Neuronal stem cell (in vitro differentiated cells): ENCODE measurements around the gene TANK.
"Not testable (repeated sequence)": the region's sequence is repeated elsewhere in the genome, so short reads cannot be mapped to it uniquely, and the experiment has no call there.

ENCODE experiments used
- DNase-seq: peaks from one replicate; pipeline ENCODE4 v3.0.0-alpha.2; 2013; ENCODE audit warnings: low spot score
- H2AFZ ChIP-seq: one replicate; pipeline ENCODE4 v1.6.1; 2013; ENCODE audit warnings: mild to moderate bottlenecking, low read length, inconsistent platforms
- H2AK5ac ChIP-seq: 2 replicates; pipeline ENCODE4 v1.6.1; 2013; ENCODE audit warnings: low read depth, mild to moderate bottlenecking, inconsistent platforms, low read length, moderate library complexity, mixed read lengths
- H2BK120ac ChIP-seq: 2 replicates; pipeline ENCODE4 v1.6.1; 2013; ENCODE audit warnings: low read depth, mild to moderate bottlenecking, inconsistent platforms, low read length, moderate library complexity, mixed read lengths
- H2BK12ac ChIP-seq: one replicate; pipeline ENCODE4 v1.6.1; 2013; ENCODE audit warnings: low read length, inconsistent platforms
- H2BK15ac ChIP-seq: 2 replicates; pipeline ENCODE4 v1.6.1; 2013; ENCODE audit warnings: mild to moderate bottlenecking, low read length, inconsistent platforms, mixed read lengths
- H2BK5ac ChIP-seq: one replicate; pipeline ENCODE4 v1.6.1; 2013; ENCODE audit warnings: inconsistent platforms, mild to moderate bottlenecking, low read length, moderate library complexity
- H3K14ac ChIP-seq: one replicate; pipeline ENCODE4 v1.6.1; 2013; ENCODE audit warnings: low read length, inconsistent platforms
- H3K18ac ChIP-seq: 2 replicates; pipeline ENCODE4 v1.6.1; 2013; ENCODE audit warnings: low read length, inconsistent platforms
- H3K23ac ChIP-seq: 2 replicates; pipeline ENCODE4 v1.6.1; 2013; ENCODE audit warnings: low read depth, mild to moderate bottlenecking, mixed read lengths, low read length, inconsistent platforms; ENCODE audit not compliant: poor library complexity
- H3K27ac ChIP-seq: replicated peaks from 3 replicates; pipeline ENCODE4 v1.5.1; 2013; ENCODE audit warnings: low read length, inconsistent platforms
- H3K27me3 ChIP-seq, 3 experiments: 2 replicates each; pipeline ENCODE4 v1.6.1; 2013; ENCODE audit warnings: low read length in 3 of 3, mild to moderate bottlenecking in 2 of 3, inconsistent platforms in 1 of 3, low read depth in 1 of 3, mixed read lengths in 1 of 3, moderate library complexity in 1 of 3; ENCODE audit not compliant: control insufficient read depth in 3 of 3, insufficient read depth in 3 of 3
- H3K36me3 ChIP-seq, 2 donors: replicated peaks in 1 of 2; 2 replicates each; pipeline ENCODE4 v1.6.1; 2013; ENCODE audit warnings: low read length in 2 of 2; ENCODE audit not compliant: control insufficient read depth in 2 of 2, insufficient read depth in 2 of 2
- H3K4ac ChIP-seq: 2 replicates; pipeline ENCODE4 v1.6.1; 2013; ENCODE audit warnings: inconsistent platforms, mild to moderate bottlenecking, low read length, moderate library complexity
- H3K4me1 ChIP-seq, 2 donors: 1 replicate in 1 of 2; 2 replicates in 1 of 2; pipeline ENCODE4 v1.6.1; 2013; ENCODE audit warnings: low read length in 2 of 2, low read depth in 1 of 2; ENCODE audit not compliant: control insufficient read depth in 2 of 2, insufficient read depth in 1 of 2
- H3K4me2 ChIP-seq: one replicate; pipeline ENCODE4 v1.6.1; 2013; ENCODE audit warnings: mild to moderate bottlenecking, low read length, inconsistent platforms; ENCODE audit not compliant: insufficient read depth, poor library complexity, severe bottlenecking
- H3K4me3 ChIP-seq, 2 donors: 2 replicates each; pipeline ENCODE4 v1.5.1; 2013; ENCODE audit warnings: low read length in 2 of 2, mild to moderate bottlenecking in 2 of 2, inconsistent platforms in 1 of 2, moderate library complexity in 1 of 2
- H3K79me1 ChIP-seq: one replicate; pipeline ENCODE4 v1.6.1; 2013; ENCODE audit warnings: low read depth, mild to moderate bottlenecking, inconsistent platforms, low read length, moderate library complexity
- H3K9ac ChIP-seq: one replicate; pipeline ENCODE4 v1.6.1; 2013; ENCODE audit warnings: mild to moderate bottlenecking, low read depth, low read length, inconsistent platforms; ENCODE audit not compliant: poor library complexity
- H3K9me3 ChIP-seq, 2 donors: replicated peaks in 1 of 2; 2 replicates each; pipeline versions ENCODE3 to v1.6.1; 2013; ENCODE audit warnings: low read length in 2 of 2, mild to moderate bottlenecking in 2 of 2, inconsistent platforms in 1 of 2, low read depth in 1 of 2, mixed read lengths in 1 of 2, moderate library complexity in 1 of 2; ENCODE audit not compliant: control insufficient read depth in 2 of 2, insufficient read depth in 1 of 2
- H4K8ac ChIP-seq: one replicate; pipeline ENCODE4 v1.6.1; 2013; ENCODE audit warnings: low read depth, mild to moderate bottlenecking, inconsistent platforms, low read length, moderate library complexity
- H4K91ac ChIP-seq: one replicate; pipeline ENCODE4 v1.6.1; 2013; ENCODE audit warnings: low read length, low read depth, mild to moderate bottlenecking, inconsistent platforms; ENCODE audit not compliant: poor library complexity
- WGBS, 2 donors: extraction: QIAGEN DNeasy Blood & Tissue Kit; methylation state at CpG; one replicate each; pipeline ENCODE4 v1.1.7; 2013; ENCODE audit warnings: missing lambda C conversion rate in 2 of 2, mixed read lengths in 1 of 2; ENCODE audit not compliant: insufficient read length in 2 of 2, insufficient replicate concordance in 1 of 2; ENCODE audit errors: extremely low coverage in 2 of 2; 5-methylcytosine and 5-hydroxymethylcytosine counted together

The TANK gene

DNA sequence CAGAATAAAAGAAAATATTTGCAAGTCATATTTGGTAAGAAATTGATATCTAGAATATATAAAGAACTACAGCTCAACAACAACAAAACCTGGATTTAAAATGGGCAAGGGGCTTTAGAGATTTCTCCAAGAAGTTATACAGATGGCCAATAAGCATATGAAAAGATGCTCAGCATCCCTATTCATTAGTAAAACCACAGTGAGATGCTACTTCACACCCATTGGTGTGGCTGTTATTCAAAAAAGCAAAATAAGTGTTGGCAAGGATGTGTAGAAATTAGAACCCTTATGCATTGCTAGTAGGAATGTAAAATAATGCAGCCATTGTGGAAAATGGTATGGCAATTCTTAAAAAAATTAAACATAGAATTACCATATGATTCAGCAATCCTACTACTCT is 29.8 kb downstream of the TANK start:
- H2BK120ac ChIP-seq: no peak overlapping the region
- H2BK12ac ChIP-seq: no peak overlapping the region
- H3K4me2 ChIP-seq: no peak overlapping the region
- no peak for DNase-seq
- no peaks in the 10 kb centered on the region for H3K79me1 ChIP-seq
- H3K4ac ChIP-seq: no peak overlapping the region
- H2AK5ac ChIP-seq: no peak overlapping the region
- peaks cover 0 to 41% of the 10 kb centered on the region in 2 donors for H3K36me3 ChIP-seq
- H2BK15ac ChIP-seq: no peak overlapping the region
- no peak overlapping the region for H3K14ac ChIP-seq
- H3K27me3 ChIP-seq: no peaks in the 10 kb centered on the region
- no peak overlapping the region for H2BK5ac ChIP-seq
- no peak overlapping the region for H3K4me3 ChIP-seq
- no peaks in the 10 kb centered on the region for H3K4me1 ChIP-seq
- H3K18ac ChIP-seq: no peak overlapping the region
- no peak overlapping the region for H3K9ac ChIP-seq
- no peak overlapping the region for H3K27ac ChIP-seq
- H4K8ac ChIP-seq: no peak overlapping the region
- no peak overlapping the region for H2AFZ ChIP-seq
- no peak overlapping the region for H3K23ac ChIP-seq
- H4K91ac ChIP-seq: no peak overlapping the region
- H3K9me3 ChIP-seq: no peaks in the 10 kb centered on the region

DNA sequence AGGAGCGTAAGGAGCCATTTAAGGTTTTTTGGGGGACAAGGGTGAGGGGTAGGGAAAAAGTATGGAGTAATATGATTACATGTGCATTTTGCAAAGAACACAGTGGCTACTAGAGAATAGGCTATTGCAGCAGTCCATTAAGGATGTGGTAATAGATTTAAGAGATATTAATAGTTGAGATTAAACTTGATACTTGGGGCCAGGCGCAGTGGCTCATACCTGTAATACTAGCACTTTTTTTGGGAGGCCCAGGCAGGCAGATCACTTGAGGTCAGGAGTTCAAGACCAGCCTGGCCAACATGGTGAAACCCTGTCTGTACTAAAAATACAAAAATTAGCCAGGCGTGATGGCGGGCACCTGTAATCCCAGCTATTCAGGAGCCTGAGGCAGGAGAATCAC is 35.4 kb downstream of the TANK start:
- not testable (repeated sequence) for H2BK12ac ChIP-seq, H2BK5ac ChIP-seq, H4K8ac ChIP-seq, H3K27me3 ChIP-seq, H2BK15ac ChIP-seq, H3K23ac ChIP-seq, H3K79me1 ChIP-seq, H4K91ac ChIP-seq, H3K4me3 ChIP-seq, H2AK5ac ChIP-seq, H3K4ac ChIP-seq, H2AFZ ChIP-seq, H3K14ac ChIP-seq, H3K9ac ChIP-seq, H3K18ac ChIP-seq, H3K27ac ChIP-seq, H2BK120ac ChIP-seq, DNase-seq, H3K9me3 ChIP-seq, H3K4me1 ChIP-seq, H3K4me2 ChIP-seq
- WGBS, 2 donors: no CpG with 5 or more reads among the region's 4 CpGs
- peaks cover 0 to 30% of the 10 kb centered on the region in 2 donors for H3K36me3 ChIP-seq

- H3K14ac ChIP-seq: no peak overlapping the region
- H3K4ac ChIP-seq: no peak overlapping the region
- H3K9me3 ChIP-seq: no peaks in the 10 kb centered on the region
- H2BK12ac ChIP-seq: no peak overlapping the region
- no peak overlapping the region for H2BK5ac ChIP-seq
- no peaks in the 10 kb centered on the region for H3K4me1 ChIP-seq
- no peak overlapping the region for H2BK120ac ChIP-seq
- no peak overlapping the region for H3K4me3 ChIP-seq
- H3K36me3 ChIP-seq: peaks cover 0 to 26% of the 10 kb centered on the region in 2 donors
- no peaks in the 10 kb centered on the region for H3K79me1 ChIP-seq
- no peak overlapping the region for H2AFZ ChIP-seq
- H3K27ac ChIP-seq: no peak overlapping the region
- H3K23ac ChIP-seq: no peak overlapping the region
- no peaks in the 10 kb centered on the region for H3K27me3 ChIP-seq
- H3K9ac ChIP-seq: no peak overlapping the region
- H4K8ac ChIP-seq: no peak overlapping the region
- no peak overlapping the region for H2BK15ac ChIP-seq
- WGBS, 2 donors: 100% methylated on average over 1 of the region's 4 CpGs; no CpG with 5 or more reads in 1 of the 2 donors
- no peak overlapping the region for H3K18ac ChIP-seq
- H3K4me2 ChIP-seq: no peak overlapping the region
- no peak overlapping the region for H2AK5ac ChIP-seq
- H4K91ac ChIP-seq: no peak overlapping the region
- no peak for DNase-seq
Observed at GRCh38 chr2:161199912-161200701, 39.9 kb downstream of the TANK start.

DNA sequence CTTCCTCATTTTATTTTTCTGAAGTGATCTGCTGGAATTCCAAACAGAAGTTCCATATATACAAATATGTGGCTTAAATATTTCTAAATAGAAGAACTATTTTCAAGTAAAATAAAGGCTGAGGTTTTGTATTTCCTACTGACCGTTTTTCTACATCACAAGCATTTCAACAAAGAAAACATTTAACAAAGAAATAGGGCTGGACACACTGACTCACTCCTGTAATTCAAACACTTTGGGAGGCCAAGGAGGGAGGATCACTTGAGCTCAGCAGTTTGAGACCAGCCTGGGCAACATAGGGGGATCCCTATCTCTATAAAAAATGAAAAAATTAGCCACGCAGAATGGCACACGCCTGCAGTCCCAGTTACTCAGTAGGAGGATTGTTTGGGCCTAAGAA is 44.6 kb downstream of the TANK start:
- no peak overlapping the region for H3K4me2 ChIP-seq
- peaks cover 0 to 2% of the 10 kb centered on the region in 2 donors for H3K4me1 ChIP-seq
- H3K18ac ChIP-seq: no peak overlapping the region
- H3K23ac ChIP-seq: no peak overlapping the region
- no peak overlapping the region for H3K4ac ChIP-seq
- H2AFZ ChIP-seq: no peak overlapping the region
- DNase-seq: no peak
- no CpG with 5 or more reads among the region's 3 CpGs for WGBS, 2 donors
- H3K4me3 ChIP-seq: no peak overlapping the region
- H4K8ac ChIP-seq: no peak overlapping the region
- H2BK5ac ChIP-seq: no peak overlapping the region
- H2AK5ac ChIP-seq: no peak overlapping the region
- H2BK15ac ChIP-seq: no peak overlapping the region
- no peak overlapping the region for H3K9ac ChIP-seq
- no peaks in the 10 kb centered on the region for H3K79me1 ChIP-seq
- peaks cover 2 to 43% of the 10 kb centered on the region in 2 donors for H3K36me3 ChIP-seq
- no peak overlapping the region for H3K14ac ChIP-seq
- H3K27me3 ChIP-seq: no peaks in the 10 kb centered on the region
- H3K27ac ChIP-seq: no peak overlapping the region
- H2BK120ac ChIP-seq: no peak overlapping the region
- no peak overlapping the region for H4K91ac ChIP-seq
- no peaks in the 10 kb centered on the region for H3K9me3 ChIP-seq
- no peak overlapping the region for H2BK12ac ChIP-seq
